Nephron (organoid): Measurements from ENCODE around the gene KRT82.

Experiments used
- H3K27ac Mint-ChIP-seq, 3 experiments: 2 replicates each; pipeline ENCODE4 v1.8.0; 2020; ENCODE audit warnings: mixed read lengths in 3 of 3, mild to moderate bottlenecking in 2 of 3, moderate library complexity in 1 of 3
- H3K27me3 Mint-ChIP-seq: 2 replicates; pipeline ENCODE4 v1.8.0; 2021; ENCODE audit warnings: low read depth, mild to moderate bottlenecking, moderate library complexity, mixed read lengths
- H3K36me3 Mint-ChIP-seq: 2 replicates; pipeline ENCODE4 v1.8.0; 2020; ENCODE audit warnings: low read depth, mixed read lengths
- H3K4me1 Mint-ChIP-seq: 2 replicates; pipeline ENCODE4 v1.8.0; 2020; ENCODE audit warnings: mixed read lengths
- H3K4me3 Mint-ChIP-seq, 3 experiments: 2 replicates each; pipeline ENCODE4 v1.8.0; 2020; ENCODE audit warnings: mild to moderate bottlenecking in 3 of 3, mixed read lengths in 3 of 3, moderate library complexity in 2 of 3
- H3K9me3 Mint-ChIP-seq: 2 replicates; pipeline ENCODE4 v1.8.0; 2020; ENCODE audit warnings: mixed read lengths
- TF ChIP-seq, protein P1 (sequence below), 3 experiments: fragments of 200-600 bp; sonication (generic); IDR thresholded peaks; one replicate each; pipeline ENCODE4 v1.5.0; 2021; ENCODE audit warnings: antibody characterized with exemption in 3 of 3; ENCODE audit not compliant: unreplicated experiment in 3 of 3

The KRT82 gene

GRCh38 chr12:52434081-52434733 lies 28.1 kb upstream of the KRT82 start, which contains the start of gene KRT75:
Gene KRT75, minus strand, starts transcription at chr12:52434371. Its CDS starts 67 bp downstream, at chr12:52434304.
- Mint-ChIP-seq H3K4me3 (no peak within 1 kb of the TSS), H3K27ac (no peak within 1 kb of the TSS), H3K27me3 (peaks cover 48% of the 10 kb centered on the region), H3K4me1 (no peaks in the 10 kb centered on the region), H3K9me3 (no peaks in the 10 kb centered on the region), H3K36me3 (no peaks in the 10 kb centered on the region)
- TF ChIP-seq, protein P1, sequence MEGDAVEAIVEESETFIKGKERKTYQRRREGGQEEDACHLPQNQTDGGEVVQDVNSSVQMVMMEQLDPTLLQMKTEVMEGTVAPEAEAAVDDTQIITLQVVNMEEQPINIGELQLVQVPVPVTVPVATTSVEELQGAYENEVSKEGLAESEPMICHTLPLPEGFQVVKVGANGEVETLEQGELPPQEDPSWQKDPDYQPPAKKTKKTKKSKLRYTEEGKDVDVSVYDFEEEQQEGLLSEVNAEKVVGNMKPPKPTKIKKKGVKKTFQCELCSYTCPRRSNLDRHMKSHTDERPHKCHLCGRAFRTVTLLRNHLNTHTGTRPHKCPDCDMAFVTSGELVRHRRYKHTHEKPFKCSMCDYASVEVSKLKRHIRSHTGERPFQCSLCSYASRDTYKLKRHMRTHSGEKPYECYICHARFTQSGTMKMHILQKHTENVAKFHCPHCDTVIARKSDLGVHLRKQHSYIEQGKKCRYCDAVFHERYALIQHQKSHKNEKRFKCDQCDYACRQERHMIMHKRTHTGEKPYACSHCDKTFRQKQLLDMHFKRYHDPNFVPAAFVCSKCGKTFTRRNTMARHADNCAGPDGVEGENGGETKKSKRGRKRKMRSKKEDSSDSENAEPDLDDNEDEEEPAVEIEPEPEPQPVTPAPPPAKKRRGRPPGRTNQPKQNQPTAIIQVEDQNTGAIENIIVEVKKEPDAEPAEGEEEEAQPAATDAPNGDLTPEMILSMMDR (IDR thresholded peaks at IDR 0.05; ENCODE audit: unreplicated experiment in 3 of 3) = no peak

DNA sequence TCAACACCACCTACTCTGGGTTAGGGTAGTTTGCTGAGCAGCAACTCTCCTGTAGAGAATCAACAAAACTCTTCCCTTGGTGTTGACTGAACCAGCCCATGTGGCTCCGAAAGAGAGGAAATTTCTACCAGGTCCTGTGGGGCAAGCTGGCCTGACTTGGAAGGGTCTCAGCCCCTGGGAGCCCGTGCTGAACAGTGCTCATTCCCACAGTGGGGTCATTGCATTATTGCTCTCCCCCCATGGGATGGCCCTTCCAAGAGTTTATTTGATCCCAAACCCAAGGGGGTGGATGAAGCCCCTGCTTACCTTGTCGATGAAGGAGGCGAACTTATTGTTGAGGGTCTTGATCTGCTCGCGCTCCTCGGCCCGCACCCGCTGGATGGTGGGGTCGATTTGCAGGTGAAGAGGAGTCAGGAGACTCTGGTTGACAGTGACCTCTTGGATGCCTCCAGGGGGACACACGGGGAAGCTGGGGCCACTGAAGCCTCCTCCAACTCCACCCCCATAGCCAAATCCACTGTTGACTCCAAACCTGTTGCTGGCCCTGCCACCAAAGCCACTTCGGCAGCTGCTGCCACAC lies 27.5 kb upstream of the KRT82 start:
- TF ChIP-seq, protein P1 (IDR thresholded peaks at IDR 0.05; ENCODE audit: unreplicated experiment in 3 of 3) = no peak
- Mint-ChIP-seq H3K9me3 (no peaks in the 10 kb centered on the region), H3K4me3 (no peak overlapping the region), H3K36me3 (no peaks in the 10 kb centered on the region), H3K27me3 (peaks cover 54% of the 10 kb centered on the region), H3K4me1 (no peaks in the 10 kb centered on the region), H3K27ac (no peak overlapping the region)

DNA sequence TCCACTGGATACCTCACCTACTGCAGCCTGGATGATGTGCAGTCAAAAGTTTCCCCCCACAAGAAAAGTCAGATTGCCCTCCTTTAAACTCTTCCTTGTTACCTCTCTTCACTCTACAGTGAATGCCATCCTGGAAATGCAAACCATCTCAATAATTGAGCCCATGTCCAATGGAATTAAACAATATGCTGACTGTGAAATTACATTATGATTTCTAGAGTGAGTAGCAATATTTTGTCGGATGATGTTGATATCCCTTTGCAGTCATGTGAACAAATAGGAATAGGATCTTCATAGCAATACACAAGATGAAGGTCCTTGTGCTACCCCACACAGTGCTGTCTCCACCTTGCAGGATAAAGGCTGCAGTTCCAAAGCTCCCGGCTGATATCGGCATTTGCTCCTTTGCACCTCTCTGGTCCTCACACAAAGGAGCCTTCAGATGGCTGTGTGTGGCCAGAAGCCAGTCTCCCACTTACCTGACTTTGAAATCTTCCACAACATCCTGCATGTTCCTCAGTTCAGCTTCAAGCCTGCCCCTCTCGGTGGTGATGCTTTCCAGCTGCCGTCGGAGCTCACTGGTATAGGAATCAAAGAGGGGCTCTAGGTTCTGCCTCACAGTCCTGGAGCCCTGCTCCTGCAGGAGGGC lies 26.5 kb upstream of the KRT82 start:
- TF ChIP-seq, protein P1 (IDR thresholded peaks at IDR 0.05; ENCODE audit: unreplicated experiment in 3 of 3) = no peak
- Mint-ChIP-seq H3K36me3 (no peaks in the 10 kb centered on the region), H3K4me1 (no peaks in the 10 kb centered on the region), H3K27me3 (peaks cover 54% of the 10 kb centered on the region), H3K9me3 (no peaks in the 10 kb centered on the region), H3K4me3 (no peak overlapping the region), H3K27ac (no peak overlapping the region)

DNA sequence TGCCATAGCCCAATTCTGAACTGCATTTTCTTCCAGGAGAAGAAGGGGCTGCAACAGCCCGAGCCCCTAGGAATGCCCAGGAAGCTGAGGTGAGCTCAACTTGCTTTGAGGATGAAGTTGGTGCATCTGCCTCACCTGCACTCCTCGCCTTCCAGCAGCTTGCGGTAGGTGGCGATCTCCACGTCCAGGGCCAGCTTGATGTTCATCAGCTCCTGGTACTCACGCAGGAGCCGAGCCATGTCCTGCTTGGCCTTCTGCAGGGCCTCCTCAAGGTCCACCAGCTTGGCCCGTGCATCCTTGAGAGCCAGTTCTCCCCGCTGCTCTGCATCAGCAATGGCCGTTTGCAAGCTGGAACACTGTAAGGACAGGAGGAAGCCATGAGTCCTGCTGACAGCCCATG lies 22.0 kb upstream of the KRT82 start:
- H3K27ac Mint-ChIP-seq = no peak overlapping the region
- H3K27me3 Mint-ChIP-seq = peaks cover 31% of the 10 kb centered on the region
- H3K4me3 Mint-ChIP-seq = no peak overlapping the region
- TF ChIP-seq, protein P1 (IDR thresholded peaks at IDR 0.05; ENCODE audit: unreplicated experiment in 3 of 3) = no peak
- H3K4me1 Mint-ChIP-seq = peaks cover 17% of the 10 kb centered on the region
- H3K36me3 Mint-ChIP-seq = no peaks in the 10 kb centered on the region
- H3K9me3 Mint-ChIP-seq = no peaks in the 10 kb centered on the region

DNA sequence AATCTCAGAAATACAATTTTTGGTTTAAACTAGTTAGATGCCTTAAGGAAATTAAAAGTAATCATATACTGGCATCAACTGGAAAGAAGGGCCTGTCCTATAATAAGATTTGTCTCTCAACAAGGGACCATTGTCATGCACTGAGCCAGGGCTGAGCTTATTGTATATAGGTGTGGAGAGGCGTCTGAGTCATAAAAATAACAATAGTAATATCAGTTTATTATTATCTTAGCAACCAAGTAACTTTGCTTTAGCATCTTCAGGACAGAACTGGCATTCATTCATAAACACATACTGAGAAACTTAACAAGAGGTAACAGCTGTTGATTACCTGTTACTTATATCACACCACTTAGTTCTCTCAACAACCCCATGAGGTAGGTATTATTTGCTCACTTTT lies 20.9 kb upstream of the KRT82 start:
- TF ChIP-seq, protein P1 (IDR thresholded peaks at IDR 0.05; ENCODE audit: unreplicated experiment in 3 of 3) = no peak
- Mint-ChIP-seq H3K9me3 (no peaks in the 10 kb centered on the region), H3K36me3 (no peaks in the 10 kb centered on the region), H3K4me3 (no peak overlapping the region), H3K27ac (no peak overlapping the region), H3K27me3 (peaks cover 22% of the 10 kb centered on the region), H3K4me1 (peaks cover 19% of the 10 kb centered on the region)
